Measurements from ENCODE around the gene NUMA1.

- TF ChIP-seq CTCF (IDR thresholded peaks at IDR 0.05) (no peak), POLR2A (IDR thresholded peaks at IDR 0.05) (no peak)
Measured at GRCh38 chr11:72083414-72083813, 3.1 kb upstream of the NUMA1 start.
